Measurements from ENCODE around the gene TMEM163.

- TF ChIP-seq CTCF (IDR thresholded peaks at IDR 0.05 in 2 of 3, conservative IDR thresholded peaks at IDR 0.05 in 1 of 3; ENCODE audit: borderline replicate concordance in 1 of 3, insufficient read depth in 1 of 3, low read depth in 2 of 3, low read length in 2 of 3), result no peak
- no peak for TF ChIP-seq POLR2A (IDR thresholded peaks at IDR 0.05; ENCODE audit: borderline replicate concordance, extremely low read depth, insufficient read depth, insufficient read length)
- no peak for TF ChIP-seq SP1 (IDR thresholded peaks at IDR 0.05; ENCODE audit: low read depth)
- no peak for TF ChIP-seq MAX (IDR thresholded peaks at IDR 0.05)
These were observed 239.0 kb downstream of the TMEM163 start for GRCh38 chr2:134479696-134480330.

Data from HCT116 (cell line).